C4-2B (cell line): ENCODE results near the gene EMX1.

Experiments
- ZFX ChIP-seq: fragments of 450-650 bp; IDR thresholded peaks from 2 replicates; pipeline ENCODE4 v1.6.1; 2017
- TF ChIP-seq, protein P1 (sequence below): fragments of 450-650 bp; conservative IDR thresholded peaks from 2 replicates; pipeline ENCODE4 v1.5.1; 2017; ENCODE audit warnings: mild to moderate bottlenecking

DNA sequence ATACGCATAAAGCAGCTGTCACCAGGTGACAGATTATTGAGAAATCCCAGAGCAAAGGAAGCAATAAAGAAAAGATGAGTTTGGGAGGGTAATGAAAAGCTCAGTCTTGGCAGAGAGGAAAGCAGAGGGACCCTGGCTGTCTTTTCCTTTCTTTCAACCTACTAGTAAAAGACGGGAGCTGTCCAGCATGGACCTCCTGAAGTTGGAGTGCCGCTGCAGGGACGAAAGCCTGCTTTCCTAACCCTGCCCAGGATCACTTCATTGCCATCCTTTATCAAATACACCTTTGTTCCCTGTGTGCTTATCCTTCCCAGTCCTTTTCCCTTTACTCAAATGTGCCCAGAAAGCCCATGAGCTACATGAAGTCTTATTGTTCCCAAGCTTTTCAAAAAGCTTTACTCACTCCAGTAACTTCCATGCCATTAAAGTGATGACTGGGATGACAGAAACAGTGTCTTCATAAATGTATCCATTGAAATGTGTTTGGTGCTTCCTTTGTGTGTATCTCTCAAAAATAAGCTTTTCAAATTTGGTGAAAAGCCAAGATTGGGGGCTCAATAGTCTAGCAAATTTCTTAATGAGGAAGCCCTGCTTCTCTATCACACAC lies 33.9 kb upstream of the EMX1 start:
- TF ChIP-seq, protein P1, sequence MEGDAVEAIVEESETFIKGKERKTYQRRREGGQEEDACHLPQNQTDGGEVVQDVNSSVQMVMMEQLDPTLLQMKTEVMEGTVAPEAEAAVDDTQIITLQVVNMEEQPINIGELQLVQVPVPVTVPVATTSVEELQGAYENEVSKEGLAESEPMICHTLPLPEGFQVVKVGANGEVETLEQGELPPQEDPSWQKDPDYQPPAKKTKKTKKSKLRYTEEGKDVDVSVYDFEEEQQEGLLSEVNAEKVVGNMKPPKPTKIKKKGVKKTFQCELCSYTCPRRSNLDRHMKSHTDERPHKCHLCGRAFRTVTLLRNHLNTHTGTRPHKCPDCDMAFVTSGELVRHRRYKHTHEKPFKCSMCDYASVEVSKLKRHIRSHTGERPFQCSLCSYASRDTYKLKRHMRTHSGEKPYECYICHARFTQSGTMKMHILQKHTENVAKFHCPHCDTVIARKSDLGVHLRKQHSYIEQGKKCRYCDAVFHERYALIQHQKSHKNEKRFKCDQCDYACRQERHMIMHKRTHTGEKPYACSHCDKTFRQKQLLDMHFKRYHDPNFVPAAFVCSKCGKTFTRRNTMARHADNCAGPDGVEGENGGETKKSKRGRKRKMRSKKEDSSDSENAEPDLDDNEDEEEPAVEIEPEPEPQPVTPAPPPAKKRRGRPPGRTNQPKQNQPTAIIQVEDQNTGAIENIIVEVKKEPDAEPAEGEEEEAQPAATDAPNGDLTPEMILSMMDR, result no peak
- TF ChIP-seq ZFX, result no peak
